ENCODE measurements around the gene ITGA11. TPM values are rescaled to one million over a fixed set of nuclear protein-coding genes. Genes with fewer than 3 reads are reported as not detected.

Gene ITGA11
- total and polyA plus RNA-seq, 2 donors (not counting 1 experiment from before 2014, with no cell fraction given), result not detected

- Mint-ChIP-seq H3K27ac (no peak overlapping the region), H3K4me3 (no peak overlapping the region), H3K9me3 (ENCODE audit: insufficient read depth) (no peaks in the 10 kb centered on the region), H3K27me3 (peaks cover 9% of the 10 kb centered on the region), H3K4me1 (peaks cover 19% of the 10 kb centered on the region)
- H3K4me3 ChIP-seq (ENCODE audit: control extremely low read depth in 1 of 5, extremely low read depth in 1 of 5, insufficient read depth in 1 of 5, low read depth in 2 of 5, low read length in 4 of 5), result no peak overlapping the region
- no peak for DNase-seq
- POLR2A ChIA-PET, result no interaction called here
- H3K9me3 ChIP-seq (ENCODE audit: control extremely low read depth in 1 of 3, control insufficient read depth in 2 of 3, insufficient read depth in 1 of 3, low read length in 2 of 3), result no peaks in the 10 kb centered on the region
- no peak overlapping the region for H3K4me2 ChIP-seq (replicated peaks; ENCODE audit: low read depth, low read length, poor library complexity, severe bottlenecking)
- no peak overlapping the region for H3K27ac ChIP-seq (ENCODE audit: low read length in 2 of 2)
- no peak overlapping the region for H3K9ac ChIP-seq (ENCODE audit: low read length)
- no peaks in the 10 kb centered on the region for H3K27me3 ChIP-seq (replicated peaks in 1 of 4; ENCODE audit: control extremely low read depth in 1 of 4, control insufficient read depth in 3 of 4, insufficient read depth in 4 of 4, low read length in 3 of 4)
- WGBS (ENCODE audit: insufficient coverage), result 91% methylated on average over 8 of the region's 15 CpGs
- H3K36me3 ChIP-seq (replicated peaks in 1 of 2; ENCODE audit: control extremely low read depth in 1 of 2, control insufficient read depth in 1 of 2, extremely low read depth in 1 of 2, insufficient read depth in 2 of 2, low read length in 1 of 2), result no peaks in the 10 kb centered on the region
- CTCF ChIA-PET, result interaction anchor here (0.9 to 3.8 kb wide), 2 partner anchors 50 to 51 kb away, joined by 3 to 35 read pairs; no protein-coding TSS in a partner anchor
- H3K79me2 ChIP-seq (ENCODE audit: control insufficient read depth, insufficient read depth, low read length), result no peaks in the 10 kb centered on the region
- TF ChIP-seq EZH2 (IDR thresholded peaks at IDR 0.05; ENCODE audit: borderline replicate concordance, insufficient read depth, low read depth, low read length, poor library complexity, severe bottlenecking) (no peak), CTCF (IDR thresholded peaks at IDR 0.05) (no peak)
- intact Hi-C loops (cut with micrococcal nuclease), result no loop called here
- H2AFZ ChIP-seq (ENCODE audit: insufficient read depth, low read depth, low read length, poor library complexity, severe bottlenecking), result no peak overlapping the region
- peaks cover 10 to 13% of the 10 kb centered on the region in 2 donors for H3K4me1 ChIP-seq (ENCODE audit: control insufficient read depth in 2 of 2, insufficient read depth in 2 of 2, low read length in 2 of 2)
- no peaks in the 10 kb centered on the region for H4K20me1 ChIP-seq (ENCODE audit: control insufficient read depth, insufficient read depth, low read length, poor library complexity, severe bottlenecking)
- ATAC-seq (ENCODE audit: low read depth), result no peak
Observed at GRCh38 chr15:68303560-68304436, 128.2 kb downstream of the ITGA11 start.

GRCh38 chr15:68303134-68303533 is 128.8 kb downstream of the ITGA11 start:
- DNase-seq, result no peak

More at GRCh38 chr15:68303134-68303533, 128.8 kb downstream of the ITGA11 start:
- H3K9me3 Mint-ChIP-seq (ENCODE audit: insufficient read depth), result no peaks in the 10 kb centered on the region
- WGBS (ENCODE audit: insufficient coverage), result no CpG with 5 or more reads among the region's 2 CpGs
- H3K27ac Mint-ChIP-seq, result no peak overlapping the region
- no peak for ATAC-seq (ENCODE audit: low read depth)
- intact Hi-C loops (cut with micrococcal nuclease), result no loop called here
- peaks cover 9% of the 10 kb centered on the region for H3K27me3 Mint-ChIP-seq
- CTCF ChIA-PET, result interaction anchor here (0.9 kb wide), 1 partner anchor 50 kb away, joined by 3 read pairs; no protein-coding TSS in a partner anchor
- peaks cover 23% of the 10 kb centered on the region for H3K4me1 Mint-ChIP-seq
- no peak overlapping the region for H3K27ac ChIP-seq (ENCODE audit: low read length in 2 of 2)
- no peak overlapping the region for H3K9ac ChIP-seq (ENCODE audit: low read length)
- H3K9me3 ChIP-seq (ENCODE audit: control extremely low read depth in 1 of 3, control insufficient read depth in 2 of 3, insufficient read depth in 1 of 3, low read length in 2 of 3), result no peaks in the 10 kb centered on the region
- peaks cover 10 to 20% of the 10 kb centered on the region in 2 donors for H3K4me1 ChIP-seq (ENCODE audit: control insufficient read depth in 2 of 2, insufficient read depth in 2 of 2, low read length in 2 of 2)
- TF ChIP-seq CTCF (IDR thresholded peaks at IDR 0.05), result no peak
- no peak for TF ChIP-seq EZH2 (IDR thresholded peaks at IDR 0.05; ENCODE audit: borderline replicate concordance, insufficient read depth, low read depth, low read length, poor library complexity, severe bottlenecking)
- H2AFZ ChIP-seq (ENCODE audit: insufficient read depth, low read depth, low read length, poor library complexity, severe bottlenecking), result no peak overlapping the region
- H3K27me3 ChIP-seq (replicated peaks in 1 of 4; ENCODE audit: control extremely low read depth in 1 of 4, control insufficient read depth in 3 of 4, insufficient read depth in 4 of 4, low read length in 3 of 4), result no peaks in the 10 kb centered on the region
- no peaks in the 10 kb centered on the region for H3K79me2 ChIP-seq (ENCODE audit: control insufficient read depth, insufficient read depth, low read length)
- no peak overlapping the region for H3K4me3 Mint-ChIP-seq
- POLR2A ChIA-PET, result no interaction called here
- H4K20me1 ChIP-seq (ENCODE audit: control insufficient read depth, insufficient read depth, low read length, poor library complexity, severe bottlenecking), result no peaks in the 10 kb centered on the region
- H3K4me3 ChIP-seq (ENCODE audit: control extremely low read depth in 1 of 5, extremely low read depth in 1 of 5, insufficient read depth in 1 of 5, low read depth in 2 of 5, low read length in 4 of 5), result no peak overlapping the region
- no peak overlapping the region for H3K4me2 ChIP-seq (replicated peaks; ENCODE audit: low read depth, low read length, poor library complexity, severe bottlenecking)
- H3K36me3 ChIP-seq (replicated peaks in 1 of 2; ENCODE audit: control extremely low read depth in 1 of 2, control insufficient read depth in 1 of 2, extremely low read depth in 1 of 2, insufficient read depth in 2 of 2, low read length in 1 of 2), result no peaks in the 10 kb centered on the region
